ENCODE results near the gene PAH. TPM values are rescaled to one million over a fixed set of nuclear protein-coding genes. Genes with fewer than 3 reads are reported as not detected.

PAH gene
- not detected in 2 replicates for total RNA-seq

DNA sequence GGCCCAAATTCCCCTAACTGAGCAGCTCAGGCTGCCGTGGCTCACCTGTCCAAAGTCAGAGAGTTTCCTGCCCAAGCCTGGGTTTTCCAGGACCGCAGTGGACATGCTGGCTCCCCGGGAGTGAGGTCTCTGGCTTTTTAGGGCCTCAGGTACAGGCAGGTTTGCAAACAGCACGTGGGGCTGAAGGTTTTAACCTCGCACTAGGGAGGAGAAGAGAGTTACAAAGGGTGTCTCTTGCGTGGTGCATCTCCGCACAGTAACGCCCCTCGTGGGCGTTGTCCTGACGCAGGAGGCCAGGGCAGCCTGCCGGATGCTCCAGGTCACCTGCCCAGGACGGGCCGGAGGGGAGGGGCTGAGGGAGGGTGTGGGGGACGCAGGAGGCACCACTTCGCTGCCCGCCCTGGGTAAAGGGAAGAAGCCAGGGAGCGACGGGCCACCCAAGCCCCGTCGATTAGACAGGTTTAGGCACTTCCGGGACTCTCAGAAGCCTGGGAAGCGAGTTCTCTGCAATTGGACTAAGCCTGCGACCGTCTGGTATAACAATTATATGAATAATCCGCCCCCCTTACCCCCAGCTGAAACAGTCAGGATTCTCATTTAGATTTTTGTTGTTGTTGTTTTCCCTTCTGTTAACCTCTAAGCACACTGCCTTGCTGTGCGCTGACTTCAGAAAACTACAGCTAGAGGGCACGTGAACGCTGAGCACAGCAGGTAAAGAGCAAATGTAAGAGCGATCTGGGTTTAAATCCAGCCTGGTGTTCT lies at the start of gene PAH:
Gene PAH (minus strand): TSS at position 219 of the 762 bp plus-strand sequence. CDS start 114 bp downstream, at position 105.

DNA sequence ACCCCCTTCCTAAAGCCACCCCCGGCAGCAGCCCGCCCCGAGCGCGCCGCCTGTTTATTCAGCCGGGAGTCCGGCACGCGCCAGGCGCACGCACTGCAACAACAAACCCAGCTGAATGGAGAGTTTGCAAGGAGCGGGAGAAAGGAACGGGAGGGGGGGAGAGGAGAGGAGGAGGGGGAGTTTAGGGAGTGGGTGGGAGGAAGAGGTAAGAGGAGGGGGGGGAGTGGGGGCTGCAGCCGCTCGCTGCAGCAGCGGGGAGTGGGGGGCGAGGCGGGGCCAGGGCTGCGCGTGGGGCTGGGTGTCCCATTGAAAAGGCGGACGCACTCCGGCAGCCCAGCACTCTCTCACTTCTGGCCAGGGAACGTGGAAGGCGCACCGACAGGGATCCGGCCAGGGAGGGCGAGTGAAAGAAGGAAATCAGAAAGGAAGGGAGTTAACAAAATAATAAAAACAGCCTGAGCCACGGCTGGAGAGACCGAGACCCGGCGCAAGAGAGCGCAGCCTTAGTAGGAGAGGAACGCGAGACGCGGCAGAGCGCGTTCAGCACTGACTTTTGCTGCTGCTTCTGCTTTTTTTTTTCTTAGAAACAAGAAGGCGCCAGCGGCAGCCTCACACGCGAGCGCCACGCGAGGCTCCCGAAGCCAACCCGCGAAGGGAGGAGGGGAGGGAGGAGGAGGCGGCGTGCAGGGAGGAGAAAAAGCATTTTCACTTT lies 40.5 kb upstream of the PAH start, which contains the start of gene ASCL1:
Gene ASCL1 (plus strand): TSS at position 336 of the 712 bp plus-strand sequence. CDS start 571 bp downstream, outside the sequence.

Other genes with a start within 250 kb of the PAH start
- gene ASCL1, start 40.4 kb upstream of the PAH start, total RNA-seq = not detected in 2 replicates

All from placental epithelial cell (primary cell).